ENCODE data around the gene CBX8. TPM values are rescaled to one million over a fixed set of nuclear protein-coding genes. Genes with fewer than 3 reads are reported as not detected.

The CBX8 gene
- total and polyA plus RNA-seq, 7 donors = 0.40 to 3.5 (median 1.3) TPM

DNA sequence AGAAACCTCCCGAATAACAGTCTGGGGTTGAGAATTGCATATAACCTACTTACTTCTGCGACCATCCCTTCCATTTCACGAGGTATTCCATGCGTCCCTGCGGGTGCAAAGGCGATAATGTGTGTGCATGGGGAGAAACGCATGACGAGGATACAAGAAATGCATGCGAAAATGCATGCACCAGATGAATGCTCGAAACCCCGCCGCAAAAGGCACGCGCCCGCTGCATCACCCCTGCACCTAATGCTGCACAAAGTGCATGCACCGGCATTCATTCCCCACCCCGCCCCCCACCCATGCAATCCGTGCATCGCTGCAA lies 474 bp downstream of the CBX8 start:
- H3K9me3 ChIP-seq = no peaks in the 10 kb centered on the region
- peaks cover 0 to 8% of the 10 kb centered on the region in 2 donors for H3K36me3 ChIP-seq (ENCODE audit: insufficient read depth in 1 of 2, low read depth in 1 of 2)
- no peak for ATAC-seq
- peak overlapping the region; percentile 82 for H3K27ac ChIP-seq
- TF ChIP-seq, protein P1, sequence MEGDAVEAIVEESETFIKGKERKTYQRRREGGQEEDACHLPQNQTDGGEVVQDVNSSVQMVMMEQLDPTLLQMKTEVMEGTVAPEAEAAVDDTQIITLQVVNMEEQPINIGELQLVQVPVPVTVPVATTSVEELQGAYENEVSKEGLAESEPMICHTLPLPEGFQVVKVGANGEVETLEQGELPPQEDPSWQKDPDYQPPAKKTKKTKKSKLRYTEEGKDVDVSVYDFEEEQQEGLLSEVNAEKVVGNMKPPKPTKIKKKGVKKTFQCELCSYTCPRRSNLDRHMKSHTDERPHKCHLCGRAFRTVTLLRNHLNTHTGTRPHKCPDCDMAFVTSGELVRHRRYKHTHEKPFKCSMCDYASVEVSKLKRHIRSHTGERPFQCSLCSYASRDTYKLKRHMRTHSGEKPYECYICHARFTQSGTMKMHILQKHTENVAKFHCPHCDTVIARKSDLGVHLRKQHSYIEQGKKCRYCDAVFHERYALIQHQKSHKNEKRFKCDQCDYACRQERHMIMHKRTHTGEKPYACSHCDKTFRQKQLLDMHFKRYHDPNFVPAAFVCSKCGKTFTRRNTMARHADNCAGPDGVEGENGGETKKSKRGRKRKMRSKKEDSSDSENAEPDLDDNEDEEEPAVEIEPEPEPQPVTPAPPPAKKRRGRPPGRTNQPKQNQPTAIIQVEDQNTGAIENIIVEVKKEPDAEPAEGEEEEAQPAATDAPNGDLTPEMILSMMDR (IDR thresholded peaks at IDR 0.05) = no peak
- DNase-seq = no peak
- intact Hi-C loops (cut with DNase I) = loop anchor here (2.0 to 5.0 kb wide), 2 partner anchors 40 to 46 kb away; no protein-coding TSS in a partner anchor
- peaks cover 32% of the 10 kb centered on the region for H3K4me1 ChIP-seq
- H3K4me3 ChIP-seq = peak overlapping the region; percentile 79
- peaks cover 0 to 63% (median 38%) of the 10 kb centered on the region in 3 donors for H3K27me3 ChIP-seq (ENCODE audit: insufficient read depth in 3 of 3, low read length in 2 of 3)
- 3 to 4% (median 4%) methylated on average over 19 of the region's 19 CpGs for WGBS, 3 donors

- WGBS, 3 donors = 80 to 90% (median 81%) methylated on average over 8 of the region's 8 CpGs
- ATAC-seq = no peak
- H3K36me3 ChIP-seq (ENCODE audit: insufficient read depth in 1 of 2, low read depth in 1 of 2) = peaks cover 0 to 8% of the 10 kb centered on the region in 2 donors
- H3K27me3 ChIP-seq (ENCODE audit: insufficient read depth in 3 of 3, low read length in 2 of 3) = peaks cover 0 to 63% (median 37%) of the 10 kb centered on the region in 3 donors
- no peaks in the 10 kb centered on the region for H3K9me3 ChIP-seq
- peaks cover 32% of the 10 kb centered on the region for H3K4me1 ChIP-seq
- peak overlapping the region; percentile 79 for H3K4me3 ChIP-seq
- intact Hi-C loops (cut with DNase I) = loop anchor here (2.0 to 5.0 kb wide), 2 partner anchors 41 to 46 kb away; no protein-coding TSS in a partner anchor
- TF ChIP-seq, protein P1 (IDR thresholded peaks at IDR 0.05) = no peak
- no peak for DNase-seq
- no peak overlapping the region for H3K27ac ChIP-seq
These were observed 958 bp downstream of the CBX8 start for GRCh38 chr17:79795795-79796443.

GRCh38 chr17:79794659-79795511 lies 2.0 kb downstream of the CBX8 start:
- H3K4me3 ChIP-seq = no peak overlapping the region
- intact Hi-C loops (cut with DNase I) = loop anchor here in 1 of 2 donors (5.0 kb wide), 3 partner anchors 47 to 177 kb away; no protein-coding TSS in a partner anchor
- 89 to 93% (median 89%) methylated on average over 47 of the region's 47 CpGs for WGBS, 3 donors
- H3K4me1 ChIP-seq = peaks cover 32% of the 10 kb centered on the region
- DNase-seq = no peak
- no peaks in the 10 kb centered on the region for H3K9me3 ChIP-seq
- no peak overlapping the region for H3K27ac ChIP-seq
- peaks cover 0 to 8% of the 10 kb centered on the region in 2 donors for H3K36me3 ChIP-seq (ENCODE audit: insufficient read depth in 1 of 2, low read depth in 1 of 2)
- TF ChIP-seq, protein P1 (IDR thresholded peaks at IDR 0.05) = no peak
- ATAC-seq = no peak
- peaks cover 0 to 63% (median 41%) of the 10 kb centered on the region in 3 donors for H3K27me3 ChIP-seq (ENCODE audit: insufficient read depth in 3 of 3, low read length in 2 of 3)

DNA sequence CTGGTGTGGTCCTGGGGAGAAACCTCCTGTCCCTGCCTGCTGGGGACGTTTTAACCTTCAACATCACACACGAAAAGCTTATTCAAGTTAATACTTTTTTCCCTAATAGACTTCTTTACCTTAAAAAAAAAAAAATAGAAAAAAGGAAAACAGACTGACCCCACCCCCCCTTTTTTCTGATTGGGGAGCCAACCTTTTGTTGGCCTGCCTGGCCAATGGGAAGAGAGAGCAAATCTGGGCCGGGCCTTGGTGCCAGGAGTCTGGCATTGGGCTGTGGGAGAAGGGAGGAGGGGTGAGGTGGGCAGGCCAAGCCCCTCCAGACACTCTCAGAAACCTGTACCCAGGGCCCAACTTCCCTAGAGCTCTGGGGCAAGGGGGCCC lies 3.0 kb downstream of the CBX8 start:
- H3K36me3 ChIP-seq (ENCODE audit: insufficient read depth in 1 of 2, low read depth in 1 of 2) = peaks cover 0 to 8% of the 10 kb centered on the region in 2 donors
- ATAC-seq (no peak), DNase-seq (no peak)
- WGBS, 3 donors = 72 to 88% (median 82%) methylated on average over 3 of the region's 3 CpGs
- H3K4me1 ChIP-seq = peaks cover 28% of the 10 kb centered on the region
- intact Hi-C loops (cut with DNase I) = loop anchor here in 1 of 2 donors (5.0 kb wide), 2 partner anchors 123 to 178 kb away; no protein-coding TSS in a partner anchor
- no peak overlapping the region for H3K4me3 ChIP-seq
- H3K27me3 ChIP-seq (ENCODE audit: insufficient read depth in 3 of 3, low read length in 2 of 3) = peaks cover 0 to 63% (median 46%) of the 10 kb centered on the region in 3 donors
- no peaks in the 10 kb centered on the region for H3K9me3 ChIP-seq
- no peak overlapping the region for H3K27ac ChIP-seq
- TF ChIP-seq, protein P1 (IDR thresholded peaks at IDR 0.05) = no peak

Measured in psoas muscle (tissue), 8 donors.